SK-N-SH (cell line): ENCODE data around the gene SMAD7.

Experiments
- CTCF ChIP-seq: fragments of 200-600 bp; sonication (generic); IDR thresholded peaks from 2 replicates; pipeline ENCODE4 v1.6.1; 2017; ENCODE audit warnings: antibody characterized with exemption, mild to moderate bottlenecking, moderate library complexity
- EP300 ChIP-seq, 2 experiments: IDR thresholded peaks; 2 replicates each; pipeline versions ENCODE4 v1.4.0 to v1.6.1; 2012; ENCODE audit warnings: borderline replicate concordance in 1 of 2, low read depth in 1 of 2, low read length in 1 of 2
- GATA2 ChIP-seq: sonication (generic); formaldehyde crosslinking; IDR thresholded peaks from 2 replicates; pipeline ENCODE4 v1.5.0; 2020; ENCODE audit warnings: mild to moderate bottlenecking, missing genetic modification reagents
- MAX ChIP-seq: IDR thresholded peaks from 2 replicates; pipeline ENCODE4 v1.4.0; 2012; ENCODE audit warnings: low read depth
- NFIC ChIP-seq: IDR thresholded peaks from 2 replicates; pipeline ENCODE4 v1.4.0; 2012; ENCODE audit warnings: borderline replicate concordance
- RAD21 ChIP-seq: IDR thresholded peaks from 2 replicates; pipeline ENCODE4 v1.6.1; 2012; ENCODE audit warnings: mild to moderate bottlenecking, low read length
- TCF12 ChIP-seq: IDR thresholded peaks from 2 replicates; pipeline ENCODE4 v1.4.0; 2012
- USF2 ChIP-seq: fragments of 150-350 bp; IDR thresholded peaks from 2 replicates; pipeline ENCODE4 v1.6.1; 2017; ENCODE audit warnings: antibody characterized with exemption, low read length, low read depth, borderline replicate concordance

GRCh38 chr18:48990481-48991318 is 39.9 kb upstream of the SMAD7 start:
- TF ChIP-seq CTCF = no peak
- TF ChIP-seq MAX = no peak
- no peak for TF ChIP-seq GATA2 (CRISPR knock-in tag)
- TF ChIP-seq TCF12 = 0 out of 2 replicates have a peak, but pooled peaks have one; percentile 26
- no peak for TF ChIP-seq USF2
- no peak for TF ChIP-seq NFIC
- no peak for TF ChIP-seq EP300 (IDR thresholded peaks at IDR 0.05; ENCODE audit: borderline replicate concordance in 1 of 2, low read depth in 1 of 2, low read length in 1 of 2)
- TF ChIP-seq RAD21 = no peak
